Limb (tissue), 2 donors: Measurements from ENCODE around the gene RPIA.
"Not testable (repeated sequence)": the region's sequence is repeated elsewhere in the genome, so short reads cannot be mapped to it uniquely, and the experiment has no call there.

Experiments
- DNase-seq, 2 donors: peaks; one replicate each; pipeline ENCODE4 v3.0.0-alpha.2; 2016; ENCODE audit errors: extremely low spot score in 2 of 2

The RPIA gene

GRCh38 chr2:88733155-88733902 is 41.9 kb downstream of the RPIA start:
- DNase-seq: no peak

GRCh38 chr2:88735133-88735532 is 43.7 kb downstream of the RPIA start:
- DNase-seq: no peak

GRCh38 chr2:88735853-88736252 is 44.4 kb downstream of the RPIA start:
- DNase-seq: no peak

GRCh38 chr2:88736437-88736836 is 45.0 kb downstream of the RPIA start:
- DNase-seq: no peak

- DNase-seq: no peak
These were observed 45.9 kb downstream of the RPIA start for GRCh38 chr2:88737385-88737784.

- DNase-seq: no peak
These were observed 46.8 kb downstream of the RPIA start for GRCh38 chr2:88738271-88738670.

- DNase-seq: peak; percentile 74 to 76
These were observed 48.6 kb downstream of the RPIA start for GRCh38 chr2:88739985-88740600.

GRCh38 chr2:88746929-88747490 is 55.5 kb downstream of the RPIA start:
- no peak for DNase-seq

GRCh38 chr2:88747990-88748389 is 56.5 kb downstream of the RPIA start:
- DNase-seq: no peak

- no peak for DNase-seq
These were observed 60.3 kb downstream of the RPIA start for GRCh38 chr2:88751768-88752167.

- DNase-seq: no peak
These were observed 62.5 kb downstream of the RPIA start for GRCh38 chr2:88753833-88754584.

- no peak for DNase-seq
These were observed 63.3 kb downstream of the RPIA start for GRCh38 chr2:88754585-88755320.

- no peak for DNase-seq
These were observed 64.4 kb downstream of the RPIA start for GRCh38 chr2:88755836-88756235.

GRCh38 chr2:88757025-88757424 is 65.6 kb downstream of the RPIA start:
- DNase-seq: no peak

GRCh38 chr2:88758702-88759101 is 67.2 kb downstream of the RPIA start:
- not testable (repeated sequence) for DNase-seq

GRCh38 chr2:88760819-88761598 is 69.5 kb downstream of the RPIA start:
- DNase-seq: no peak

- DNase-seq: no peak
These were observed 72.8 kb downstream of the RPIA start for GRCh38 chr2:88764141-88764849.

- no peak for DNase-seq
These were observed 73.3 kb downstream of the RPIA start for GRCh38 chr2:88764850-88765153.

GRCh38 chr2:88765154-88765888 is 73.8 kb downstream of the RPIA start:
- DNase-seq: peak; percentile 13 to 72
